AG04450 (cell line): Measurements from ENCODE around the gene LMBRD2. TPM values are rescaled to one million over a fixed set of nuclear protein-coding genes. Genes with fewer than 3 reads are reported as not detected.

Experiments
- CTCF ChIA-PET: fragments of 300-600, 350-600 bp; formaldehyde crosslinking; extraction: SDS; loops from one replicate; lab custom pipeline; 2022; ENCODE audit warnings: antibody characterized with exemption, inconsistent platforms; lab: Charles Lee
- POLR2A ChIA-PET: fragments of 350-600 bp; formaldehyde crosslinking; extraction: SDS; loops from one replicate; lab custom pipeline; 2021; ENCODE audit warnings: antibody characterized with exemption, inconsistent platforms; lab: Yijun Ruan, JAX
- DNase-seq: peaks from one replicate; pipeline ENCODE4 v3.0.0-alpha.2; 2011; ENCODE audit warnings: low read depth, low spot score
- H3K27ac ChIP-seq: one replicate; pipeline ENCODE4 v1.5.1; 2012; ENCODE audit warnings: low read depth, low read length, control low read depth
- H3K27me3 ChIP-seq: one replicate; pipeline ENCODE4 v1.6.0; 2012; ENCODE audit warnings: low read length; ENCODE audit not compliant: control insufficient read depth, insufficient read depth
- H3K4me3 ChIP-seq: 2 replicates; pipeline ENCODE4 v1.5.1; 2011; ENCODE audit warnings: mild to moderate bottlenecking, low read depth, low read length, control low read depth
- H3K9me3 ChIP-seq: 2 replicates; pipeline ENCODE4 v1.5.1; 2012; ENCODE audit warnings: low read length; ENCODE audit not compliant: control insufficient read depth, insufficient read depth
- CTCF ChIP-seq: IDR thresholded peaks from 2 replicates; pipeline ENCODE4 v1.5.1; 2011; ENCODE audit warnings: low read depth, low read length, control low read depth, inconsistent platforms
- polyA plus RNA-seq: library from polyadenylated mRNA; depleted of rRNA; stranded (reverse); fragments of >200 nt; gene quantifications from 2 replicates; pipeline ENCODE4 v1.2.3, GENCODE V29; 2011

LMBRD2 gene
- polyA plus RNA-seq, 1 experiment, result 5.3 TPM

- CTCF ChIA-PET, result no interaction called here
- POLR2A ChIA-PET, result no interaction called here
Observed at GRCh38 chr5:36164461-36164860, 12.8 kb upstream of the LMBRD2 start.

GRCh38 chr5:36162810-36163486, 11.3 kb upstream of the LMBRD2 start:
- H3K9me3 ChIP-seq, result no peaks in the 10 kb centered on the region
- POLR2A ChIA-PET, result no interaction called here
- H3K27me3 ChIP-seq, result no peaks in the 10 kb centered on the region
- TF ChIP-seq CTCF, result no peak
- no peak for DNase-seq
- CTCF ChIA-PET, result interaction anchor here (0.8 to 3.1 kb wide), 2 partner anchors 15 to 79 kb away, joined by 3 to 13 read pairs; partner anchors contain the start of gene NADK2
- H3K4me3 ChIP-seq, result no peak overlapping the region
- no peak overlapping the region for H3K27ac ChIP-seq

More at GRCh38 chr5:36164461-36164860, 12.8 kb upstream of the LMBRD2 start:
- no peaks in the 10 kb centered on the region for H3K27me3 ChIP-seq
- TF ChIP-seq CTCF, result no peak
- no peak overlapping the region for H3K4me3 ChIP-seq
- no peaks in the 10 kb centered on the region for H3K9me3 ChIP-seq
- H3K27ac ChIP-seq, result no peak overlapping the region
- DNase-seq, result no peak

GRCh38 chr5:36161361-36161760, 9.7 kb upstream of the LMBRD2 start:
- Histone ChIP-seq H3K9me3 (no peaks in the 10 kb centered on the region), H3K27ac (no peak overlapping the region), H3K27me3 (no peaks in the 10 kb centered on the region), H3K4me3 (no peak overlapping the region)
- ChIA-PET POLR2A (no interaction called here), CTCF (interaction anchor here (1.5 to 3.1 kb wide), 2 partner anchors 17 to 144 kb away, joined by 6 to 13 read pairs; no protein-coding TSS in a partner anchor)
- no peak for TF ChIP-seq CTCF
- no peak for DNase-seq

GRCh38 chr5:36160617-36161016, 8.9 kb upstream of the LMBRD2 start:
- Histone ChIP-seq H3K4me3 (no peak overlapping the region), H3K9me3 (no peaks in the 10 kb centered on the region), H3K27ac (no peak overlapping the region), H3K27me3 (no peaks in the 10 kb centered on the region)
- ChIA-PET CTCF (interaction anchor here (1.0 to 1.5 kb wide), 2 partner anchors 18 to 145 kb away, joined by 5 to 6 read pairs; no protein-coding TSS in a partner anchor), POLR2A (no interaction called here)
- DNase-seq, result no peak
- no peak for TF ChIP-seq CTCF

GRCh38 chr5:36158144-36158543, 6.5 kb upstream of the LMBRD2 start:
- no peak for DNase-seq
- Histone ChIP-seq H3K9me3 (no peaks in the 10 kb centered on the region), H3K27ac (no peak overlapping the region), H3K27me3 (no peaks in the 10 kb centered on the region), H3K4me3 (no peak overlapping the region)
- ChIA-PET POLR2A (no interaction called here), CTCF (interaction anchor here (0.6 to 3.1 kb wide), 3 partner anchors 18 to 147 kb away, joined by 3 to 11 read pairs (median 5); no protein-coding TSS in a partner anchor)
- TF ChIP-seq CTCF, result no peak
